IMR-90 (cell line): ENCODE measurements around the gene SFTPB. TPM values are rescaled to one million over a fixed set of nuclear protein-coding genes. Genes with fewer than 3 reads are reported as not detected.

ENCODE experiments used
- ATAC-seq: fragments of 200-7000 bp; cut with Tn5 transposase; 2 replicates; pipeline ENCODE4 v1.9.1; 2020; ENCODE audit warnings: low read depth, mild to moderate bottlenecking, moderate library complexity
- BruUV-seq: library from RNA; stranded (reverse); fragments of 400-500 nt; replicated peaks from 2 replicates; lab custom pipeline; 2021; lab: Mats Ljungman, UMichigan
- CTCF ChIA-PET: fragments of 300-600 bp; formaldehyde crosslinking; extraction: SDS; loops from one replicate; lab custom pipeline; 2021; ENCODE audit warnings: antibody characterized with exemption; lab: Yijun Ruan, JAX
- POLR2A ChIA-PET: fragments of 300-600 bp; sonication (Branson Sonifier 250); formaldehyde crosslinking; loops from one replicate; lab custom pipeline; 2022; ENCODE audit warnings: antibody characterized with exemption; ENCODE audit not compliant: unreplicated experiment; lab: Charles Lee
- DNase-seq: peaks from one replicate; pipeline ENCODE4 v3.0.0; 2013
- H2AFZ ChIP-seq: replicated peaks from 2 replicates; pipeline ENCODE3; 2013; ENCODE audit warnings: low read length, mild to moderate bottlenecking; ENCODE audit not compliant: poor library complexity
- H2AK5ac ChIP-seq: 2 replicates; pipeline ENCODE4 v1.6.1; 2013; ENCODE audit warnings: low read depth, low read length, inconsistent platforms
- H2AK9ac ChIP-seq: replicated peaks from 2 replicates; pipeline ENCODE3; 2013; ENCODE audit warnings: mild to moderate bottlenecking, low read depth, low read length, moderate library complexity; ENCODE audit not compliant: poor library complexity
- H2BK120ac ChIP-seq: 2 replicates; pipeline ENCODE4 v1.6.1; 2013; ENCODE audit warnings: low read depth, low read length, inconsistent platforms
- H2BK15ac ChIP-seq: 3 replicates; pipeline ENCODE4 v1.6.1; 2013; ENCODE audit warnings: low read depth, low read length, inconsistent platforms
- H2BK20ac ChIP-seq: 2 replicates; pipeline ENCODE4 v1.6.1; 2013; ENCODE audit warnings: low read depth, mild to moderate bottlenecking, inconsistent platforms, low read length, moderate library complexity
- H2BK5ac ChIP-seq: 2 replicates; pipeline ENCODE4 v1.6.1; 2013; ENCODE audit warnings: mild to moderate bottlenecking, low read depth, low read length, inconsistent platforms; ENCODE audit not compliant: poor library complexity, severe bottlenecking
- H3K14ac ChIP-seq: replicated peaks from 2 replicates; pipeline ENCODE4 v1.6.1; 2013; ENCODE audit warnings: low read depth, low read length, inconsistent platforms
- H3K18ac ChIP-seq: 2 replicates; pipeline ENCODE4 v1.6.1; 2013; ENCODE audit warnings: low read depth, low read length, control low read depth
- H3K23ac ChIP-seq: 2 replicates; pipeline ENCODE4 v1.6.1; 2013; ENCODE audit warnings: low read depth, low read length, inconsistent platforms
- H3K27ac ChIP-seq: 2 replicates; pipeline ENCODE4 v1.5.1; 2013; ENCODE audit warnings: mild to moderate bottlenecking, control low read depth, low read length; ENCODE audit not compliant: insufficient read depth
- H3K27me3 ChIP-seq: 2 replicates; pipeline ENCODE4 v1.6.1; 2013; ENCODE audit warnings: low read length; ENCODE audit not compliant: control insufficient read depth, insufficient read depth
- H3K36me3 ChIP-seq: 2 replicates; pipeline ENCODE4 v1.6.1; 2013; ENCODE audit warnings: low read length, mixed read lengths; ENCODE audit not compliant: control insufficient read depth, insufficient read depth
- H3K4ac ChIP-seq: 2 replicates; pipeline ENCODE4 v1.6.1; 2013; ENCODE audit warnings: low read depth, low read length, inconsistent platforms
- H3K4me1 ChIP-seq: 2 replicates; pipeline ENCODE4 v1.6.1; 2013; ENCODE audit warnings: low read length, mixed read lengths; ENCODE audit not compliant: control insufficient read depth, insufficient read depth
- H3K4me2 ChIP-seq: 2 replicates; pipeline ENCODE4 v1.6.1; 2013; ENCODE audit warnings: low read depth, mild to moderate bottlenecking, control low read depth, low read length, moderate library complexity
- H3K4me3 ChIP-seq: 2 replicates; pipeline ENCODE4 v1.5.1; 2013; ENCODE audit warnings: low read depth, mild to moderate bottlenecking, control low read depth, low read length, moderate library complexity; ENCODE audit not compliant: insufficient read depth
- H3K56ac ChIP-seq: 2 replicates; pipeline ENCODE4 v1.6.1; 2013; ENCODE audit warnings: low read length, inconsistent platforms; ENCODE audit not compliant: insufficient read depth; ENCODE audit errors: extremely low read depth
- H3K79me1 ChIP-seq, 2 experiments: 2 replicates each; pipeline ENCODE4 v1.6.1; 2013; ENCODE audit warnings: low read length in 2 of 2, inconsistent platforms in 1 of 2, low read depth in 1 of 2
- H3K9ac ChIP-seq: 2 replicates; pipeline ENCODE4 v1.6.1; 2013; ENCODE audit warnings: low read depth, low read length, control low read depth
- H3K9me1 ChIP-seq: 2 replicates; pipeline ENCODE4 v1.6.1; 2013; ENCODE audit warnings: low read length, inconsistent platforms; ENCODE audit not compliant: insufficient read depth
- H3K9me3 ChIP-seq: 2 replicates; pipeline ENCODE4 v1.6.1; 2013; ENCODE audit warnings: low read length; ENCODE audit not compliant: control insufficient read depth, insufficient read depth
- H4K20me1 ChIP-seq: 2 replicates; pipeline ENCODE4 v1.6.1; 2013; ENCODE audit warnings: low read length, inconsistent platforms; ENCODE audit not compliant: insufficient read depth
- H4K5ac ChIP-seq: 2 replicates; pipeline ENCODE4 v1.6.1; 2013; ENCODE audit warnings: mild to moderate bottlenecking, low read depth, low read length, control low read depth
- H4K8ac ChIP-seq, 2 experiments: 2 replicates each; pipeline ENCODE4 v1.6.1; 2013; ENCODE audit warnings: low read depth in 2 of 2, low read length in 2 of 2, control low read depth in 1 of 2, inconsistent platforms in 1 of 2
- H4K91ac ChIP-seq: 2 replicates; pipeline ENCODE4 v1.6.1; 2013; ENCODE audit warnings: low read depth, low read length, inconsistent platforms; ENCODE audit not compliant: insufficient read depth
- BHLHE40 ChIP-seq: fragments of 150-350 bp; IDR thresholded peaks from 2 replicates; pipeline ENCODE4 v1.6.1; 2016; ENCODE audit warnings: mild to moderate bottlenecking, low read depth, low read length
- CTCF ChIP-seq: conservative IDR thresholded peaks from 2 replicates; pipeline ENCODE4 v1.5.1; 2012; ENCODE audit warnings: mild to moderate bottlenecking, low read depth, low read length, improper control_type of control experiment
- ELK1 ChIP-seq: fragments of 150-350 bp; IDR thresholded peaks from 2 replicates; pipeline ENCODE4 v1.6.1; 2016; ENCODE audit warnings: low read depth, mild to moderate bottlenecking, low read length, moderate library complexity, borderline replicate concordance
- MXI1 ChIP-seq: IDR thresholded peaks from 2 replicates; pipeline ENCODE4 v1.6.1; 2012; ENCODE audit warnings: low read depth, mild to moderate bottlenecking, low read length, moderate library complexity, borderline replicate concordance
- NFE2L2 ChIP-seq: fragments of 150-350 bp; IDR thresholded peaks from 2 replicates; pipeline ENCODE4 v1.6.1; 2016; ENCODE audit warnings: low read depth, mild to moderate bottlenecking, low read length
- RCOR1 ChIP-seq: IDR thresholded peaks from 2 replicates; pipeline ENCODE4 v1.6.1; 2012; ENCODE audit warnings: mild to moderate bottlenecking, low read length, improper control_type of control experiment; ENCODE audit not compliant: insufficient replicate concordance
- USF2 ChIP-seq: fragments of 150-350 bp; IDR thresholded peaks from 2 replicates; pipeline ENCODE4 v1.6.1; 2017; ENCODE audit warnings: mild to moderate bottlenecking, antibody characterized with exemption, low read length, low read depth
- WGBS, 2 experiments: methylation state at CpG; one replicate each; pipeline versions ENCODE4 v1.1.5 to v1.1.7; 2013; ENCODE audit warnings: missing lambda C conversion rate in 2 of 2; ENCODE audit not compliant: insufficient read length in 1 of 2; ENCODE audit errors: extremely low coverage in 2 of 2; 5-methylcytosine and 5-hydroxymethylcytosine counted together
- dilution Hi-C: fragments of 300-500 bp; cut with HindIII; formaldehyde crosslinking; loops from one replicate; pipeline ENCODE4 v1.14.3; 2018; ENCODE audit warnings: low sequenced_read_pairs; ENCODE audit not compliant: unreplicated experiment
- in situ Hi-C: fragments of 300-500 bp; cut with MboI; formaldehyde crosslinking; loops from 3 replicates; pipeline ENCODE4 v1.14.3; 2019; ENCODE audit warnings: low sequenced_read_pairs, inconsistent platforms, mixed read lengths
- intact Hi-C: fragments of 100-400 bp; cut with micrococcal nuclease; formaldehyde crosslinking; loops from 2 replicates; pipeline ENCODE4 v1.10.0; 2022
- polyA plus RNA-seq, 3 experiments: library from polyadenylated mRNA; depleted of rRNA; stranded (reverse); fragments of >200 nt; gene quantifications; 2 replicates each; pipeline ENCODE4 v1.2.3, GENCODE V29; 2012; ENCODE audit warnings: low replicate concordance in 1 of 3
- total RNA-seq: library from RNA; depleted of rRNA; stranded (reverse); fragments of >200 nt; gene quantifications from 2 replicates; pipeline ENCODE4 v1.2.3, GENCODE V29; 2012

SFTPB gene
- total and polyA plus RNA-seq, 2 of the 4 experiments (the other 2 are of a cell fraction), result not detected

GRCh38 chr2:85684806-85685205 is 16.8 kb upstream of the SFTPB start:
- POLR2A ChIA-PET, result no interaction called here
- Histone ChIP-seq H2AFZ (peak overlapping the region; percentile 46), H2BK20ac (no peak overlapping the region), H3K27me3 (no peaks in the 10 kb centered on the region), H3K9me1 (peaks cover 7% of the 10 kb centered on the region), H2BK120ac (no peak overlapping the region), H2BK5ac (peak overlapping the region; percentile 38), H3K14ac (no peak overlapping the region), H3K79me1 (no peaks in the 10 kb centered on the region), H3K4ac (no peak overlapping the region), H2AK5ac (no peak overlapping the region), H2AK9ac (no peak overlapping the region), H2BK15ac (no peak overlapping the region), H3K23ac (no peak overlapping the region), H3K9me3 (no peaks in the 10 kb centered on the region), H3K9ac (no peak overlapping the region), H4K5ac (no peak overlapping the region), H4K91ac (no peak overlapping the region), H3K4me1 (no peaks in the 10 kb centered on the region), H3K18ac (peak overlapping the region; percentile 3; the same call in 1 of the 2 replicates), H3K56ac (no peak overlapping the region), H3K4me2 (no peak overlapping the region), H4K8ac (no peak overlapping the region), H3K4me3 (no peak overlapping the region), H3K27ac (no peak overlapping the region), H4K20me1 (no peaks in the 10 kb centered on the region), H3K36me3 (no peaks in the 10 kb centered on the region)
- TF ChIP-seq BHLHE40, result no peak
- no peak for TF ChIP-seq RCOR1
- TF ChIP-seq ELK1, result no peak
- no peak for TF ChIP-seq USF2
- no peak for TF ChIP-seq NFE2L2
- no peak for TF ChIP-seq CTCF
- no peak for TF ChIP-seq MXI1
- no peak for ATAC-seq
- intact Hi-C loops, result no loop called here
- dilution Hi-C loops, result no loop called here
- in situ Hi-C loops, result no loop called here
- CTCF ChIA-PET, result no interaction called here
- no TSS peak for BruUV-seq
- WGBS, 2 experiments, result no CpG with 5 or more reads among the region's 4 CpGs
- DNase-seq, result no peak
